Omental fat pad (tissue), 4 donors: ENCODE measurements around the gene ROBO2. TPM values are rescaled to one million over a fixed set of nuclear protein-coding genes. Genes with fewer than 3 reads are reported as not detected.

Experiments used
- ATAC-seq: fragments of 150-250 bp; one replicate; pipeline ENCODE4 v1.9.1; 2016; ENCODE audit warnings: mild to moderate bottlenecking, moderate library complexity; ENCODE audit not compliant: low FRiP score
- DNase-seq: peaks from one replicate; pipeline ENCODE4 v3.0.0-alpha.2; 2019; ENCODE audit warnings: low spot score
- CTCF ChIP-seq, 3 donors: fragments of 450-650 bp; IDR thresholded peaks; one replicate each; pipeline ENCODE4 v1.5.1; 2016 to 2017; ENCODE audit warnings: antibody characterized with exemption in 3 of 3, mild to moderate bottlenecking in 3 of 3, moderate library complexity in 2 of 3
- total RNA-seq, 4 donors: library from RNA; depleted of rRNA; stranded (reverse); fragments of >200 nt; gene quantifications; one replicate each; pipeline ENCODE4 v1.1.0, GENCODE V29; 2016

Gene ROBO2
- total RNA-seq, 4 donors from 2014 or later = 0.12 to 1.3 (median 1.1) TPM

- DNase-seq (no peak), ATAC-seq (no peak)
- TF ChIP-seq CTCF (IDR thresholded peaks at IDR 0.05) = no peak
These were observed 424.3 kb downstream of the ROBO2 start for GRCh38 chr3:77464111-77464688.

- no peak for TF ChIP-seq CTCF (IDR thresholded peaks at IDR 0.05)
- no peak for DNase-seq
- no peak for ATAC-seq
These were observed 426.7 kb downstream of the ROBO2 start for GRCh38 chr3:77466562-77467115.

- no peak for ATAC-seq
- TF ChIP-seq CTCF (IDR thresholded peaks at IDR 0.05) = no peak
- DNase-seq = no peak
These were observed 428.1 kb downstream of the ROBO2 start for GRCh38 chr3:77467702-77468625.

GRCh38 chr3:77468626-77469020, 428.7 kb downstream of the ROBO2 start:
- no peak for ATAC-seq

GRCh38 chr3:77475507-77475906, 435.6 kb downstream of the ROBO2 start:
- DNase-seq (no peak), ATAC-seq (no peak)
- TF ChIP-seq CTCF (IDR thresholded peaks at IDR 0.05) = no peak

More at GRCh38 chr3:77468626-77469020, 428.7 kb downstream of the ROBO2 start:
- no peak for DNase-seq
- no peak for TF ChIP-seq CTCF (IDR thresholded peaks at IDR 0.05)

- DNase-seq = no peak
- no peak for ATAC-seq
- no peak for TF ChIP-seq CTCF (IDR thresholded peaks at IDR 0.05)
These were observed 439.1 kb downstream of the ROBO2 start for GRCh38 chr3:77479021-77479420.
